Neural progenitor cell (in vitro differentiated cells): ENCODE results near the gene PTPN11.

Experiments used
- EZH2 ChIP-seq: fragments of 200-600 bp; sonication (generic); IDR thresholded peaks from 2 replicates; pipeline ENCODE4 v1.6.1; 2017; ENCODE audit warnings: antibody characterized with exemption, mild to moderate bottlenecking, moderate library complexity
- EZH2phosphoT487 ChIP-seq: fragments of 200-600 bp; sonication (generic); IDR thresholded peaks from 2 replicates; pipeline ENCODE4 v1.6.1; 2017; ENCODE audit warnings: antibody characterized with exemption
- TF ChIP-seq, protein P1 (sequence below): fragments of 200-600 bp; sonication (generic); IDR thresholded peaks from 2 replicates; pipeline ENCODE4 v1.5.1; 2017; ENCODE audit warnings: antibody characterized with exemption, mild to moderate bottlenecking

GRCh38 chr12:112525426-112525809 is 106.7 kb downstream of the PTPN11 start:
- TF ChIP-seq, protein P1, sequence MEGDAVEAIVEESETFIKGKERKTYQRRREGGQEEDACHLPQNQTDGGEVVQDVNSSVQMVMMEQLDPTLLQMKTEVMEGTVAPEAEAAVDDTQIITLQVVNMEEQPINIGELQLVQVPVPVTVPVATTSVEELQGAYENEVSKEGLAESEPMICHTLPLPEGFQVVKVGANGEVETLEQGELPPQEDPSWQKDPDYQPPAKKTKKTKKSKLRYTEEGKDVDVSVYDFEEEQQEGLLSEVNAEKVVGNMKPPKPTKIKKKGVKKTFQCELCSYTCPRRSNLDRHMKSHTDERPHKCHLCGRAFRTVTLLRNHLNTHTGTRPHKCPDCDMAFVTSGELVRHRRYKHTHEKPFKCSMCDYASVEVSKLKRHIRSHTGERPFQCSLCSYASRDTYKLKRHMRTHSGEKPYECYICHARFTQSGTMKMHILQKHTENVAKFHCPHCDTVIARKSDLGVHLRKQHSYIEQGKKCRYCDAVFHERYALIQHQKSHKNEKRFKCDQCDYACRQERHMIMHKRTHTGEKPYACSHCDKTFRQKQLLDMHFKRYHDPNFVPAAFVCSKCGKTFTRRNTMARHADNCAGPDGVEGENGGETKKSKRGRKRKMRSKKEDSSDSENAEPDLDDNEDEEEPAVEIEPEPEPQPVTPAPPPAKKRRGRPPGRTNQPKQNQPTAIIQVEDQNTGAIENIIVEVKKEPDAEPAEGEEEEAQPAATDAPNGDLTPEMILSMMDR: no peak
- no peak for TF ChIP-seq EZH2phosphoT487
- TF ChIP-seq EZH2: no peak
